Fibroblast of the conjunctiva (primary cell): ENCODE measurements around the gene ELOVL5.

ENCODE experiments used
- DNase-seq: peaks from one replicate; pipeline ENCODE4 v3.0.0-alpha.2; 2010; ENCODE audit warnings: low read depth

Gene ELOVL5

GRCh38 chr6:53269827-53270226 is 78.9 kb downstream of the ELOVL5 start:
- DNase-seq, result no peak

GRCh38 chr6:53268858-53269608 is 79.7 kb downstream of the ELOVL5 start:
- no peak for DNase-seq

GRCh38 chr6:53266553-53267090 is 82.1 kb downstream of the ELOVL5 start:
- no peak for DNase-seq

GRCh38 chr6:53264915-53265607 is 83.7 kb downstream of the ELOVL5 start:
- DNase-seq, result no peak

GRCh38 chr6:53264337-53264736 is 84.4 kb downstream of the ELOVL5 start:
- DNase-seq, result no peak

- no peak for DNase-seq
These were observed 84.8 kb downstream of the ELOVL5 start for GRCh38 chr6:53263917-53264316.

- no peak for DNase-seq
These were observed 88.7 kb downstream of the ELOVL5 start for GRCh38 chr6:53259860-53260580.

- DNase-seq, result no peak
These were observed 90.0 kb downstream of the ELOVL5 start for GRCh38 chr6:53258774-53259155.

GRCh38 chr6:53258076-53258773 is 90.5 kb downstream of the ELOVL5 start:
- no peak for DNase-seq

GRCh38 chr6:53257533-53257932 is 91.2 kb downstream of the ELOVL5 start:
- no peak for DNase-seq

GRCh38 chr6:53257001-53257400 is 91.7 kb downstream of the ELOVL5 start:
- no peak for DNase-seq

- no peak for DNase-seq
These were observed 96.5 kb downstream of the ELOVL5 start for GRCh38 chr6:53252177-53252692.

- no peak for DNase-seq
These were observed 97.6 kb downstream of the ELOVL5 start for GRCh38 chr6:53251033-53251672.

GRCh38 chr6:53250176-53251032 is 98.3 kb downstream of the ELOVL5 start:
- peak; percentile 17 for DNase-seq

- DNase-seq, result no peak
These were observed 101.8 kb downstream of the ELOVL5 start for GRCh38 chr6:53246924-53247323.

GRCh38 chr6:53244958-53245357 is 103.8 kb downstream of the ELOVL5 start:
- no peak for DNase-seq

GRCh38 chr6:53244399-53244931 is 104.3 kb downstream of the ELOVL5 start:
- DNase-seq, result no peak

GRCh38 chr6:53241938-53242337 is 106.8 kb downstream of the ELOVL5 start:
- no peak for DNase-seq

GRCh38 chr6:53240761-53241160 is 108.0 kb downstream of the ELOVL5 start:
- DNase-seq, result no peak

- no peak for DNase-seq
These were observed 108.6 kb downstream of the ELOVL5 start for GRCh38 chr6:53240139-53240538.
